HG03108 (cell line): Measurements from ENCODE around the gene PANX3.

Experiments
- ATAC-seq: cut with Tn5 transposase; IDR thresholded peaks from one replicate; pipeline ENCODE4 v1.9.1; 2021; ENCODE audit warnings: moderate library complexity; ENCODE audit not compliant: unreplicated experiment

Gene PANX3

GRCh38 chr11:124612567-124613246, 1.5 kb downstream of the PANX3 start:
- ATAC-seq, result no peak

- no peak for ATAC-seq
Measured at GRCh38 chr11:124618863-124619262, 7.6 kb downstream of the PANX3 start.

GRCh38 chr11:124622531-124623451, 11.6 kb downstream of the PANX3 start, which contains the start of gene TBRG1:
Gene TBRG1, plus strand, starts transcription at chr11:124622864. Its CDS starts 220 bp downstream, at chr11:124623084.
- peak; percentile 99 for ATAC-seq

- no peak for ATAC-seq
Measured at GRCh38 chr11:124623861-124624525, 12.8 kb downstream of the PANX3 start.

- no peak for ATAC-seq
Measured at GRCh38 chr11:124625504-124626168, 14.4 kb downstream of the PANX3 start.

GRCh38 chr11:124627546-124627945, 16.3 kb downstream of the PANX3 start:
- ATAC-seq, result no peak

GRCh38 chr11:124629961-124630360, 18.7 kb downstream of the PANX3 start:
- ATAC-seq, result no peak

GRCh38 chr11:124633355-124633754, 22.1 kb downstream of the PANX3 start:
- ATAC-seq, result no peak

GRCh38 chr11:124635932-124636331, 24.7 kb downstream of the PANX3 start:
- ATAC-seq, result no peak

- ATAC-seq, result no peak
Measured at GRCh38 chr11:124638500-124638899, 27.3 kb downstream of the PANX3 start.

- no peak for ATAC-seq
Measured at GRCh38 chr11:124639186-124639585, 28.0 kb downstream of the PANX3 start.

GRCh38 chr11:124640666-124641065, 29.4 kb downstream of the PANX3 start:
- ATAC-seq, result no peak

GRCh38 chr11:124642628-124643027, 31.4 kb downstream of the PANX3 start:
- ATAC-seq, result no peak

GRCh38 chr11:124643042-124643604, 31.9 kb downstream of the PANX3 start:
- ATAC-seq, result no peak

- no peak for ATAC-seq
Measured at GRCh38 chr11:124643605-124644425, 32.6 kb downstream of the PANX3 start.

- peak; percentile 65 for ATAC-seq
Measured at GRCh38 chr11:124644426-124645280, 33.4 kb downstream of the PANX3 start.

- no peak for ATAC-seq
Measured at GRCh38 chr11:124646148-124646547, 34.9 kb downstream of the PANX3 start.

GRCh38 chr11:124648610-124649009, 37.4 kb downstream of the PANX3 start:
- ATAC-seq, result no peak
